SH-SY5Y (cell line): ENCODE data around the gene ASIC3.

Experiments used
- GATA2 ChIP-seq: IDR thresholded peaks from 2 replicates; pipeline ENCODE4 v1.6.1; 2011; ENCODE audit warnings: mild to moderate bottlenecking, low read depth, low read length
- GATA3 ChIP-seq: IDR thresholded peaks from 2 replicates; pipeline ENCODE4 v1.6.1; 2011; ENCODE audit warnings: low read depth, mild to moderate bottlenecking, low read length, moderate library complexity

- TF ChIP-seq GATA3 (no peak), GATA2 (no peak)
Measured at GRCh38 chr7:151066273-151066974, 18.1 kb downstream of the ASIC3 start.
